ENCODE results near the gene GSTA2.
A peak's percentile ranks its signal among the peaks of the same experiment; 100 is the strongest.
"Not testable (repeated sequence)": the region's sequence is repeated elsewhere in the genome, so short reads cannot be mapped to it uniquely, and the experiment has no call there.

Gene GSTA2

DNA sequence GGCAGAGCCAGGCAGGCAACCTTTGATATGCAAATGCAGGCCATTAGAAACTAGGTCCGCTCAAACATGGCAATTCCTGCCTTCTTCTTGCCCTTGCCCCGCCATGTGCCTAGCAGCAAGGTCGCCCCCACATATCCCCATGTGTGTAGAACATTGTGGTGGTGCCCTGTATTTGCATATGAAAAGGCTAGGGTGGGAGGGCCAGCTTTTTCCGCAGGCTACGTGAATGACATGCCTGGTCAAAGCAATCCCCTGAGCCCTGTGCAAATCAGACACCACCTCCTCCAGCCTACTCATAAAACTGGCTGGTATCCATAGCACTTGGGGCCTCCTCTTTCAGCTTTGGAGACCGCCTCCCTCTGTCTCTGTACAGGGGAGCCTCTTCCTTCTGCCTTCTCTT is 31.6 kb downstream of the GSTA2 start:
- no peak for DNase-seq (ENCODE audit: low spot score in 2 of 2)
- Mint-ChIP-seq H3K4me1 (no peaks in the 10 kb centered on the region), H3K9me3 (no peaks in the 10 kb centered on the region), H3K36me3 (ENCODE audit: insufficient read depth) (peaks cover 3% of the 10 kb centered on the region), H3K4me3 (no peak overlapping the region), H3K27ac (ENCODE audit: low read depth) (no peak overlapping the region), H3K27me3 (no peaks in the 10 kb centered on the region)
- no peak for ATAC-seq (replicated peaks; ENCODE audit: extremely low read depth, poor library complexity, severe bottlenecking)

DNA sequence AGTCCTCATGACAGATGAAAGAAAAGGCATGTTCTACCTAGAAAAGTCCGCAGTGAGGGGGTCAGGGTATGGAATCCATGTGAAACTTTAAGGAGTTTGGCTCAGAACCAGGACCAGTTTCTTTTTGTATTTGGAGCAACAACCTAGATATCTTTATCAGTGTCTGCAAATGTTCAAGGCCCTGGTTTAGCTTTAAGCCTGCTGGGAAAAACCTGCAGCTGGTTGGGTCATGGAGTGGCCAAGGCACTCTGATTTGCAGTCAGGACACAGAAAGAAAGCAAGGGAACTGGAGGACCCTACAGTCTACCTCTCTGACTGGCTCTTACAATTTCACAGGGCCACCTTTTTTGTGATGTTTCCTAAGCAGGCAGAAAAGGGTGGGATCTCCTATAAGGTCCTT is 33.7 kb downstream of the GSTA2 start:
- H3K27me3 Mint-ChIP-seq, result no peaks in the 10 kb centered on the region
- ATAC-seq (replicated peaks; ENCODE audit: extremely low read depth, poor library complexity, severe bottlenecking), result no peak
- no peak for DNase-seq (ENCODE audit: low spot score in 2 of 2)
- no peak overlapping the region for H3K27ac Mint-ChIP-seq (ENCODE audit: low read depth)
- H3K4me3 Mint-ChIP-seq, result no peak overlapping the region
- no peaks in the 10 kb centered on the region for H3K9me3 Mint-ChIP-seq
- peaks cover 3% of the 10 kb centered on the region for H3K36me3 Mint-ChIP-seq (ENCODE audit: insufficient read depth)
- no peaks in the 10 kb centered on the region for H3K4me1 Mint-ChIP-seq

DNA sequence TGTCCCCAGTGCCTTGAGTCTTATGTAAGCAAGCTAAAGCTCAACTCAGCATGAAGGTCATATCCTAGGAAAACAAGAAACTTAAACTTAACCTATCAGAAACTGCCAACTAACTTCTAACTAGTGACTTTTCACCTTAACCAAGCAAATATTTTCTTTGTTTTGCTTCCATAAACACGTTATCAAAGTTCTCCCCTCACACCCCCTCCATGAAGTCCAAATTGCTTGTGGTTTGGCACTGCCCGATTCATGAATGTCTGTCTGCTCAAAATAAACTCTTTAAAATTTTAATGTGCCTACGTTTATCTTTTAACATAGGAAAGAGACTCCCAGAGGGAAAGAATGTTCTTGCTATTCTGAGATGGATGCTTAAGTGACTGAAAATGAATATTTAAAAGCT is 34.9 kb downstream of the GSTA2 start:
- Mint-ChIP-seq H3K27me3 (no peaks in the 10 kb centered on the region), H3K9me3 (no peaks in the 10 kb centered on the region), H3K4me3 (no peak overlapping the region), H3K4me1 (no peaks in the 10 kb centered on the region), H3K27ac (ENCODE audit: low read depth) (no peak overlapping the region), H3K36me3 (ENCODE audit: insufficient read depth) (peaks cover 3% of the 10 kb centered on the region)
- DNase-seq (ENCODE audit: low spot score in 2 of 2), result no peak
- ATAC-seq (replicated peaks; ENCODE audit: extremely low read depth, poor library complexity, severe bottlenecking), result no peak

DNA sequence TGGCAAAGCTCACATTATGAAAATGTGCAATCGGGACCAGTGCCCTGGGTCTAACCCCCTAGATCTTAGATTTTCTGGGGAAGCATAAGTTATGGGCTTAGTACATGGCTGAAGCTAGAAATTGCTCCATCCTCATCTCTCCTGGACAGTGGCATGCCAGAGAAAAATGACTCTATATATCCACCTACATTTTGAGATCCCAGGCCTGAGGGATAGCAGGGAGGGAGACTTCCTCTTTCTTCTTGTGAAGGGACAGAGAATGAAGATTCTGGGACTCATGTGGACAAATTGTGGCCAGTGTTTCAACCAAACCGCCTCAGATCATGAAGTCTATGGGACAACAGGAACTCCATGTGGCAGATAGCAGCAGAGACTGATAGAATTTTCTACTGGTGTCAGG is 35.4 kb downstream of the GSTA2 start:
- no peaks in the 10 kb centered on the region for H3K9me3 Mint-ChIP-seq
- no peaks in the 10 kb centered on the region for H3K27me3 Mint-ChIP-seq

GRCh38 chr6:52726741-52727535 is 36.3 kb downstream of the GSTA2 start:
- ATAC-seq (replicated peaks; ENCODE audit: extremely low read depth, poor library complexity, severe bottlenecking) (no peak), DNase-seq (ENCODE audit: low spot score in 2 of 2) (no peak)
- Mint-ChIP-seq H3K9me3 (no peaks in the 10 kb centered on the region), H3K4me1 (no peaks in the 10 kb centered on the region), H3K27ac (ENCODE audit: low read depth) (no peak overlapping the region), H3K27me3 (peaks cover 7% of the 10 kb centered on the region), H3K36me3 (ENCODE audit: insufficient read depth) (peaks cover 3% of the 10 kb centered on the region), H3K4me3 (no peak overlapping the region)

More for the DNA sequence above, 35.4 kb downstream of the GSTA2 start:
- H3K4me1 Mint-ChIP-seq, result no peaks in the 10 kb centered on the region
- ATAC-seq (replicated peaks; ENCODE audit: extremely low read depth, poor library complexity, severe bottlenecking) (no peak), DNase-seq (ENCODE audit: low spot score in 2 of 2) (no peak)
- no peak overlapping the region for H3K4me3 Mint-ChIP-seq
- no peak overlapping the region for H3K27ac Mint-ChIP-seq (ENCODE audit: low read depth)
- peaks cover 3% of the 10 kb centered on the region for H3K36me3 Mint-ChIP-seq (ENCODE audit: insufficient read depth)

GRCh38 chr6:52726193-52726542 is 37.1 kb downstream of the GSTA2 start:
- Mint-ChIP-seq H3K36me3 (ENCODE audit: insufficient read depth) (no peaks in the 10 kb centered on the region), H3K27me3 (peaks cover 13% of the 10 kb centered on the region), H3K27ac (ENCODE audit: low read depth) (no peak overlapping the region), H3K9me3 (no peaks in the 10 kb centered on the region), H3K4me3 (no peak overlapping the region), H3K4me1 (no peaks in the 10 kb centered on the region)
- ATAC-seq (replicated peaks; ENCODE audit: extremely low read depth, poor library complexity, severe bottlenecking) (no peak), DNase-seq (ENCODE audit: low spot score in 2 of 2) (no peak)

GRCh38 chr6:52725535-52726192 is 37.6 kb downstream of the GSTA2 start:
- Mint-ChIP-seq H3K4me1 (no peaks in the 10 kb centered on the region), H3K4me3 (no peak overlapping the region), H3K36me3 (ENCODE audit: insufficient read depth) (no peaks in the 10 kb centered on the region), H3K27ac (ENCODE audit: low read depth) (no peak overlapping the region), H3K9me3 (no peaks in the 10 kb centered on the region), H3K27me3 (peaks cover 18% of the 10 kb centered on the region)
- ATAC-seq (replicated peaks; ENCODE audit: extremely low read depth, poor library complexity, severe bottlenecking) (no peak), DNase-seq (ENCODE audit: low spot score in 2 of 2) (no peak)

DNA sequence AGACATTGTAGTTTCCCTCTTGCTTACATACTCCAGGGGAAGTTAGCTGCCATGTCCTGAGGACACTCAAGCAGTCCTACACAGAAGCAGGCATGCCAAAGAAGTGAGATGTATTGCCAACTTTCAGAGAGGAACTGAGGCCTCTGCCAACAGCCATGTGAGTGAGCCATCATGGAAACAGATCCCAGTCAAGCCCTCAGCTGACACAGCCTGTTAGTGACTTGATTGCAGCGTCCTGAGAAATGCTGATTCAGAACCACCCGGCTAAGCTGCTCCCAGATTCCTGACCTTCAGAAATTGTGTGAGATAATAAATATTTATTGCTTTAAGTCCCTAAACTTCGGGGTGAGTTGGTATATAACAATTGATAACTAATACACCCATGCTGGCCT is 38.1 kb downstream of the GSTA2 start:
- H3K4me1 Mint-ChIP-seq, result no peaks in the 10 kb centered on the region
- H3K27me3 Mint-ChIP-seq, result peaks cover 23% of the 10 kb centered on the region
- H3K9me3 Mint-ChIP-seq, result no peaks in the 10 kb centered on the region
- no peak for ATAC-seq (replicated peaks; ENCODE audit: extremely low read depth, poor library complexity, severe bottlenecking)
- H3K27ac Mint-ChIP-seq (ENCODE audit: low read depth), result no peak overlapping the region
- no peaks in the 10 kb centered on the region for H3K36me3 Mint-ChIP-seq (ENCODE audit: insufficient read depth)
- DNase-seq (ENCODE audit: low spot score in 2 of 2), result no peak
- no peak overlapping the region for H3K4me3 Mint-ChIP-seq

GRCh38 chr6:52724406-52725121 is 38.7 kb downstream of the GSTA2 start:
- H3K4me3 Mint-ChIP-seq, result no peak overlapping the region
- DNase-seq (ENCODE audit: low spot score in 2 of 2) (peak; percentile 16 to 32), ATAC-seq (replicated peaks; ENCODE audit: extremely low read depth, poor library complexity, severe bottlenecking) (peak; percentile 65)
- no peak overlapping the region for H3K27ac Mint-ChIP-seq (ENCODE audit: low read depth)
- H3K9me3 Mint-ChIP-seq, result no peaks in the 10 kb centered on the region
- H3K36me3 Mint-ChIP-seq (ENCODE audit: insufficient read depth), result no peaks in the 10 kb centered on the region
- no peaks in the 10 kb centered on the region for H3K4me1 Mint-ChIP-seq
- peaks cover 26% of the 10 kb centered on the region for H3K27me3 Mint-ChIP-seq

DNA sequence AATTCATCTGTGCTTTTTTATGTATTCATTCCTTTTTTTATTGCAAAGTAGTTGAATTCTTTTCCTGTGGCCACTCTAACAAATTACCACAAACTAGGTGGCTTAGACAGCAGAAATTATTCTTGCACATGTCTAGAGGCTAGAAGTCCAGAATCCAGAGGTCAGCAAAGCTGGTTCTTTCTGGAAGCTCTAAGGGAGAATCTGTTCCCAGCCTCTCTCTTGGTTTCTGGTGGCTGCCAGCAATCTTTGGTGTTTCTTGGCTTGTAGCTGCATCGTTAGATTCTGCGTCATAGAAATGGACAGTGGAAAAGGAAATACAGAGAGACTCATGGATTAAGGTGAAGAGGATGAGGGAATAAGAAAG is 39.3 kb downstream of the GSTA2 start:
- Mint-ChIP-seq H3K4me3 (no peak overlapping the region), H3K4me1 (no peaks in the 10 kb centered on the region), H3K27ac (ENCODE audit: low read depth) (no peak overlapping the region), H3K36me3 (ENCODE audit: insufficient read depth) (no peaks in the 10 kb centered on the region), H3K9me3 (no peaks in the 10 kb centered on the region), H3K27me3 (peaks cover 26% of the 10 kb centered on the region)
- DNase-seq (ENCODE audit: low spot score in 2 of 2), result no peak
- ATAC-seq (replicated peaks; ENCODE audit: extremely low read depth, poor library complexity, severe bottlenecking), result no peak

GRCh38 chr6:52720321-52720720 is 43.0 kb downstream of the GSTA2 start:
- DNase-seq (ENCODE audit: low spot score in 2 of 2) (no peak), ATAC-seq (replicated peaks; ENCODE audit: extremely low read depth, poor library complexity, severe bottlenecking) (no peak)
- Mint-ChIP-seq H3K27ac (ENCODE audit: low read depth) (no peak overlapping the region), H3K27me3 (peaks cover 38% of the 10 kb centered on the region), H3K9me3 (no peaks in the 10 kb centered on the region), H3K36me3 (ENCODE audit: insufficient read depth) (no peaks in the 10 kb centered on the region), H3K4me1 (no peaks in the 10 kb centered on the region), H3K4me3 (no peak overlapping the region)

DNA sequence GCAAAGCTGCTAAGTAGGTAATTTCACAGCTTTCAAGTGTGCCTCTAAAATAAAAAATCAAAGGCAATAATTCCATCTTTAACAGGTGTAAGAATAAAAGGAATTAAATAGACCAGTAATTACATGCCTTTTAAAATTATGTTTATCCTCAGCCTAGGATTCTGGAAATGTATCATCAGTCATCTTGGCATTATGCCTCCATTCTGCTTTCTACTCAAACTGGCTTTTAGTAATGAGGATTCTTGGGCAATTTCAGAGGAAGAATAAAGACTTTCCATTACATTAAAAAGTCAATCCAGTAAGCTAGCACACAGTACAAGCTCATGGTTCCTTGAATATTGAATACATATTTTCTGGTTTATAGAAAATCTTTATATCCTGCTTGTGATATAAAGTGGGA is 44.7 kb downstream of the GSTA2 start:
- Mint-ChIP-seq H3K27ac (ENCODE audit: low read depth) (no peak overlapping the region), H3K9me3 (no peaks in the 10 kb centered on the region), H3K4me1 (no peaks in the 10 kb centered on the region), H3K4me3 (no peak overlapping the region), H3K36me3 (ENCODE audit: insufficient read depth) (no peaks in the 10 kb centered on the region), H3K27me3 (peaks cover 54% of the 10 kb centered on the region)
- DNase-seq (ENCODE audit: low spot score in 2 of 2), result no peak
- ATAC-seq (replicated peaks; ENCODE audit: extremely low read depth, poor library complexity, severe bottlenecking), result no peak

DNA sequence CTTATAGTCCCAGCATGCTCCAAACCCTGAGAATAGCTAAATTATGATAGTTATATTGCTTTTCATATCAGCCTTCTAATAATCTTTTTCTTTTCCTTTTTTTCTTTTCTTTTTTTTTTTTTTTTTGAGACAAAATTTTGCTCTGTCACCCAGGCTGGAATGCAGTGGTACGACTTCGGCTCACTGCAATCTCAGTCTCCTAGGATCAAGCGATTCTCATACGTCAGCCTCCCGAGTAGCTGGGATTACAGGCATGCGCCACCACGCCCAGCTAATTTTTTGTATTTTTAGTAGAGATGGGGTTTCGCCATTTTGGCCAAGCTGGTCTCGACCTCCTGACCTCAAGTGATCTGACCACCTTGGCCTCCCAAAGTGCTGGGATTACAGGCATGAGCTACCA is 48.5 kb downstream of the GSTA2 start:
- not testable (repeated sequence) for H3K27ac Mint-ChIP-seq (ENCODE audit: low read depth); H3K4me3 Mint-ChIP-seq; H3K36me3 Mint-ChIP-seq (ENCODE audit: insufficient read depth); H3K9me3 Mint-ChIP-seq; DNase-seq (ENCODE audit: low spot score in 2 of 2); ATAC-seq (replicated peaks; ENCODE audit: extremely low read depth, poor library complexity, severe bottlenecking); H3K4me1 Mint-ChIP-seq
- peaks cover 27% of the 10 kb centered on the region for H3K27me3 Mint-ChIP-seq
